NCI-H1417 treated with DMSO at 0.1 percent for 48 hours (cell line): ENCODE data around the gene SP4.

Source experiments
- DNase-seq: peaks from one replicate; lab custom pipeline; 2025; lab: John Stamatoyannopoulos, UW

The SP4 gene

DNA sequence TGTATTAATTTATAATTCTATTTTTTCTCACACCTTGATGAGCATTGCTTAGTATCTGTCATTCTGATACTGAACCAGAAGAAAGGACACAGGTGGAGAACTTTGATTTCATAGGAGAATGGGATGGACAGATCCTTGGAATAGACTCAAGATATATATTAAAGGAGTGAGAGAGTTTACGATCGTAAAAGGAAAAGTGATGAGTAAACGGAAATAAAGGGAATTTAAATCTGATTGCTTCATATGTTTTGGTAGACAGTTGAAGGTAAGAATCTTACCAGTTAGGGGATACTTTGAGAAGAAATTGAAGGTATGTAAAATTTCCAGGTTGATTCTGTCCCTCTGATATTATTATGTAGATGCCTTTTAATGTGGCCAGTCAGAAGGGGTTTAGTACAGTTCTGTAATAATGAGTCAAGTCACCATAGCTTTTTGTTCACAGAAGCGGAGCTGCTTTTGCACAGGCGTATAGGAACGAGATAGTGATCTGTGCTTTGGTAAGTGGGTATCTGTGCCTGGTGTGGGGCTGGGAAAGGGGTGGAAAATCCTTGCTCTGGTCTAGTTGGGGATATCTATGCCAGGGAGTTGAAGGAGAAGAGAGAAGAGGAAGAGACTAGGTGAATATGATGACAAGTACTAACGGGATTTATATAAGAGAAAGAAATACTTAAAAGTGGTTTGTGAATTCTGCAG lies 15.4 kb downstream of the SP4 start:
- DNase-seq = no peak

DNA sequence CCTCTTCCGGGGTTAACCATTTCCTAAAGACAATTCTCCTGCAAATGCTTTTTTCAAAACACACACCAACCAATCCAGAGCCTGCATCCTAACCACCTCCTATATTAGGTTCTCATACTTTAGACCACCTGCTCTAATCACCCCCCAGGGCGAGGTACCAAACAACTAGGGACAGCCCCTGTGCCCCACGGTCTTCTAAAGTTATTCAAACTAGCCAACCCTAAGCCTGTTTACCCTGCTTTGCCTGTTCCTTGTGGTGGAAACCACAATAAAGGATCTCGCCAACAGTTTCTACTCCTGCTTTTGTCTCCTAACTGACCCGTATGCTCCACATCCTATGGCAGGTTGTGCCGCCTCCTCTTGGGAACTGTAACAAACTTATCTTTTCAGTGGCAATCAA lies 21.1 kb downstream of the SP4 start:
- no peak for DNase-seq

DNA sequence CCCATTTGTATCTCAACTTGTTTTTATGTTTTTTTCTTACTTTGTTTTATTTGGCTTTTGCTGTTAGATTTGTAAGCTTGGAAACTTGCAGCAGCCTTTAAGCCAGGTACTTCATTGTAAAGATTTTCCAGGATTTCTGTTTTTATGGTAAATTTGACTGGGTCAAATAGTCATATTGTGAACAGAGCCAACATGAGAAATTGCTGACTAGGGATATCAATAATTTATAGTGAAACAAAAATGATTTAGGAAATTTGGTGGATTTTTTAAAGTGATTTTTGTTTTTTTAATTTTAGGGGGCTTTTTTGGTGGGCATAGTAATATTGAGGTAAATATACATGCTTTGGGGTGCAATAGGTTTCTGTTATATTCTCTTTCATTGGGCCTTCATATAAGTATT lies 22.2 kb downstream of the SP4 start:
- no peak for DNase-seq

DNA sequence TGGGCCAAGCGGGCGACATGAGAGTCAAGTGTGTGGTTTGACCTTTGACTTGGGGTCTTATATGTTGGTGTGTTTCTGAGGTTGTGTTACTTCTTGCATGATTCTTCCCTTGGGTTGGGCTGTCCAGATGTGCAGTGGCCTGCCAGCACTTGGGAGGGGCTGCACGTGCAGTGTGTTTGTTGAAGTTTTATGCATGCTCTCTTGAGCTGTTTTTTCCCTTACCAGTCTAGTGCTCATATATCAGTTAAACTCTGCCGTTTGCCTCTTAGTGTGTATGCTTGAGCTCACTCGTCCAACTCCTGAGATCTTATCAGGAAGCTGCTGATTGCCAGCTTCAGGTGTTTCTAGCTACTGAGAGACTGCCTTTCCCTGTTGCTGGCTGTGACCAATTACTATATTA lies 23.1 kb downstream of the SP4 start:
- no peak for DNase-seq

DNA sequence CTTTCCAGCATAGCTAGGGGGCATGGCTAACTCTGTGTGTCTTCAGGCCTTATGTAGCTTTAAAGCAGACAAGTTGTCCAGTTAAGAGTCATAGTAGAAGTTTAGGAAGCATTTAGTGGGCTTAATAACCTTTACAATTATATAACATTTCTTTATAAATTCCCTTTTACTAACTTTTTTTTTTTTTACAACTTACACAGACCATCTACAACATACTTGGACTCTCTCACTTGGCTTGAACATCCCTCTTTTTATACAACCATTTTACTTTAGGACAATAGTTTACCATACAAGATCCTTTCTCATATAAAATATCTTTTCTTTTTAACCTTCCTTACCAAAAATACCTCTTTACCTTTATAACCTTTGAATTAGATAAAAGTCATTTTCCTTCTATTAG lies 26.3 kb downstream of the SP4 start:
- no peak for DNase-seq

DNA sequence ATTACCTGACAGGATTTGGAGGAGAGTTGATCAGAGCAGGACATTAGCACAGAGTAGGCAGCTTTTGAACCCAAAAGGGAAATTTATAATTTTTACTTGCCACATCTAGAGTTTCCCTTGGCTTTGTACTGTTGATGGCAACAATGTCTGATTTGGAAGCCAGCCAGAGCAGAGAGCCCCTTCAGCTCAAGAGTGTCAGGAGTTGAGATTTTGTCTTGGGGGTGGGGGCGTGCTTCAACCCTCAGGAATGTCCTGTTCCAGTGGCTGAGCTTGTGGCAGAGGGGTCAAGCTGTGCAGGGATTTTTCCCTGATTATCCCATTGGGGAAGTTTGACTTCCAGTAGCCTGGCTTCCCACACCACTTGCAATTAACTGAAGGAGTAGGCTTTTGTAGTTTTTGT lies 27.0 kb downstream of the SP4 start:
- DNase-seq = no peak

DNA sequence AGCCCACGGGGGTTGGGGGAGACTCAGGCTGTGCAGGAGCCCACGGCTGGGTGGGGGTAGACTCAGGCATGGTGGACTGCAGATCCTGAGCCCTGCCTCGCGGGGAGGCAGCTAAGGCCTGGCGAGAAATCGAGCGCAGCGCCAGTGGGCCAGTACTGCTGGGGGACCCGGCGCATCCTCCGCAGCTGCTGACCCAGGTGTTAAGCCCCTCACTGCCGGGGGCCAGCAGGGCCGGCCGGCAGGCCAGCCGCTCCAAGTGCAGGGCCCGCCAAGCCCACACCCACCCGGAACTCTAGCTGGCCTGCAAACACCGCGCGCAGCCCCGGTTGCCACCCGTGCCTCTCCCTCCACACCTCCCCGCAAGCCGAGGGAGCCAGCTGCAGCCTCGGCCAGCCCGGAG lies 33.4 kb downstream of the SP4 start:
- DNase-seq = no peak

DNA sequence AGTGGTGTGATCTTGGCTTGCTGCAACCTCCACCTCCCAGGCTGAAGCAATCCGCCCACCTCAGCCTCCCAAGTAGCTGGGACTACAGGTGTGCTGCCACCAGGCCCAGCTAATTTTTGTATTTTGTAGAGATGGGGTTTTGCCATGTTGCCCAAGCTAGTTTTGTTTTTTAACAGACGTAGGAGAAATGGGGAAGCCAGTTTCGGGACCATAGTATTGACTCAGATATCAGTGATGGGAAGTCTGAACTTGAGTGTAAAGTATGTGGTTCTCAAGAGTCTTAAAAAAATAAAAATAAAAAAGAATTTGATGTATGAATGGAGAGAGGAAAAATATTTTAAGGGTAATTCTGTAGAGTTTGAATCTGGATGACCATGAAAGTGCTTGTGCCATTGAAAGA lies 34.2 kb downstream of the SP4 start:
- no peak for DNase-seq

DNA sequence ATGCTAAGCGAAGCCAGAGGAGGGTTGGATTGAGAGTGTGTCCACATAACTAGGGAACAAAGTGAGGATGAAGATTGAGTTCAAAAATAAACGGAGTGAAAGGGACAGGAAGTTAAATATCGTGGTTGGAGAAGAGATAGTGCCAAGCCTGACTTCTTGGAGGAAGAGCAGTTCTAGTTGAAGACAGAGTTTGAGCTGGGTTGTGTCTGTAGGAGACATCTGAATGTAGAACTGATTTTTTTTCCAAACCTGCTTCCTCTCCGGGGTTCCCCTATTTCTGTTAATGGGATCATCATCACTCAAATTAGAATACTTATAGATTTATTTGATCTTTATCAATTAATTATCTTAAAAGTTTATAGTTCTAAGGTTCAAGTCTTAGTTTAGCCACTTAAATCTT lies 35.6 kb downstream of the SP4 start:
- DNase-seq = no peak

DNA sequence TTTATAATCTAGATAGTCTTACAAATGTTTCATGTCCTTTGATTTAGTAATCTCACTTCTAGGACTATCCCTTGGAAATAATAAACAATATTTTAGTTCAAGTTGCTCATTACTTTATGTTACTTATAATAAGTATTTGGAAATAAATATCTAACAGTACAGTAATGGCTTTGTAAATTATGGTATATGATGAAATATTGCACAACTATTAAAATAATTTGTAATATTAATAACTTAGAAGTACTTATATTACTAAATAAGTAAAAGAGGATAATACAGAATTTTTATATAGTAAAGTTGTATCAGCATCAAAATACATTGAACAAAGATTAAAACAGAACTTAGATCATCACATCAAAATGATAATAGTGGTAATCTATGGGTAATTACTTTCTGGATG lies 41.1 kb downstream of the SP4 start:
- no peak for DNase-seq

DNA sequence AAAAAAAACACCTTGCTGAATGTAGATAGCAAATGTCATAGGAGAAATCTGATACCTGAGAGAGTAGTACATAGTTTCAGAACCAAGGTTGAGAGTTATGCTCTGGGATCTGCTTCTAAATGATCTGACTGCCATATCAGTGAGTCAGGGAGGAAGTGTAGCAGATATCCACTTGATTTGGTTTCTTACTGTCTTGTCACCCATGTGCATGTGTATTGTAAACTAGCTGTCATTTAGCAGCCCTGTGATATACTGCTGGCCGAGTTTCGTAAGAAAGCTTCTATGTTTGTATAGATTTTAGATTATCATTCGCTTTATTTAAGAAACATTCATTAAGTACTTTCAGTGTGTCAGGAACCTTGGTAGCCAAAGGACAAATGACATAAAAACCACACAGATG lies 42.0 kb downstream of the SP4 start:
- no peak for DNase-seq

DNA sequence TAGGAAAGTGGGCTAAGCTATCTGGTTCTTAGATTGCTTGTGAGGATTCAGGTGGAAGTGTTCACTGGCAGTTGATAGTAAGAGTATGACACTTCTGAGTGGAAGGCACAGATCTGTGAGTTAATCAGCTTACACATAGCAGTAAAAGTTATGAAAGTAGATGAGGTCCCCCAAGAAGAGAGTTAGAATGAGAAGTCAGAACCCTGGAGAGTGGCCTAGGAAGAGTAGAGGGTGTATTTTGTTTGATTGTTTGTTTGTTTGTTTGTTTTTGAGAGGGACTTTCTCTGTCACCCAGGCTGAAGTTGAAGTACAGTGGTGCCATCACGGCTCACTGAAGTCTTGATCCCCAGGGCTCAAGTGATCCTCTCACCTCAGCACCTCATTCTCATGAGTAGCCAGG lies 44.1 kb downstream of the SP4 start:
- DNase-seq = no peak

DNA sequence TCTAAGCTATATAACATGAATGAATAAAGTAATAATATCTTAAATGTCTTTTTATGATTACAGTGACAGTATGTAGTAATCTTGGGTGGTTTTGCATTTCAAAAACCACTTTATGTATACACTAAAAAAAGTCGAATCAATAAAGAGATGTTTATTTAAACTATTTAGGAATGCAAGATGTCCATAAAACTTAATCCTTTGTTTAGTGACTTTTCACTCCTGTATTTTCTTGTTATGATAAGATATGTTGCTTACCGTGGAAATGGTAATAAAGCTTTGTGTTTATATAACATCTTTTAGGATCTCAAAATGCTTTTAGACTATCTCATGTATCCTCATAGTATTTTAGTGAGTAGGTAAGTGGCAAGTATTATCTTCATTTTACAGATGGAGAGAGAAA lies 48.5 kb downstream of the SP4 start:
- DNase-seq = no peak

DNA sequence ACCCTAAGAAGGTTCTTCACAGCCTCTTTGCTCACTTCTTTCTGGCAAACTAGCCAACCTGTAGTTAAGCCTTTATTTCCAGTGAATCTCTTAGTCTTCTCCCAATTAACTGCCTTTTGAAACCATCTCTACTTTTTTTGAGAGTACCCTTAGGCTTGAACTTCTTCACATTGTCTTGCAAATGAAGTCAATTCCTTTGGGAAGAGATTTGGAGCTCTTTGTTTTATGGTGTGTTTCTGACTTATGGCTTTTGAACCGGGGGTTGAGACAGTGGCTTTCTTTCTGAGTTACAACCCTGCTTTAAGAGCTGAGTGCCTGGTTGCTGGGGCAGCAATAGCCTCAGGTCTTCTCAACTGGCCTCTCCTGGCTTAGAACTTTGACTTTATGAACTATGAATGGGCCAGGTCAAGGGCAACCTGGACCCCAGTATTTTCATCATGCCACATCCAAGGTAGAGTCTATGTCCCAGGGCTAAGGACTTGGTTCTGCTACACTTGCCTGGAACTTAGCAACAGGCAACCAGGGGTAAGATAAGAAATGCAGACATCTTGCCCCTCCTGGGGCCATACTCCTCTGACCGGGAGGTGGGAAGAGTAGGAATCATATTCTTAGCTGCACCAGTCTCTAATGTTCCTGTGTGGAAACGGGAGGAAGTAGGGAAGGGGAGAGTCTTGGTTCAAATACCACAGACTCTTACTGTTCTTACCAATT lies 53.0 kb downstream of the SP4 start:
- DNase-seq = no peak

DNA sequence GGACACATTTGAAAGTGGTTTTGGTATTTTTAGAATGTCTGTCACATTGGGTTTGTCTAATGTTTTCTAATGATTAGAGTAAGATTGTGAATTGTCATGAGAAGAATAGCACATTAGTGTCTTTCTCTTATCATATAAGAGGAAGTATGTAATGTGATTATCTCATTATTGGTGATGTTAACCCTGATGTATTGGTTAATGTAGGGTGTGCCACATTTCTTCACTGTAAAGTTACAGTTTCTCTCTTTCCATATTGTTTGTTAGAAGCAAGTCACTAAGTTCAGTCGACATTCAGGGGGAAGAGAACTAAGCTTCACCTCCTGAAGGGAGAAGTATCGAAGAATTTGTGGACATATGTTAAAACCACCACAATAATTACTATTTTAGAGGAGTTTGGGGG lies 58.6 kb downstream of the SP4 start:
- DNase-seq = no peak

DNA sequence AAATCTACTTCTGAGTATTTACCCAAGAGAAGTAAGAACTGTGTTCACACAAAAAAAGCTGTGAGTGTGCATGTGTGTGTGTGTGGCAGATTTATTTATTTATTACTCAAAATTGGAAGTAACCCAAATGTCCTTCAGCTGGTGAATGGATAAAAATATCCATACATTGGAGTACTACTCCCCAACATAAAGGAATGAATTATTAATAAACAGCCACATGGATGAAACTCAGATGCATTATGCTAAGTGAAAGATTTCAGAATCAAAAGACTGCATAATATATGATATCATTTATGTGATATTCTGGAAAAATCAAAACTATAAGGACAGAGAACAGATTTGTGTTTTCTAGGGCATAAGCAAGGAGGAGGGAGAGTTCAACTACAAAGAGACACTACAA lies 67.8 kb downstream of the SP4 start:
- DNase-seq = no peak

DNA sequence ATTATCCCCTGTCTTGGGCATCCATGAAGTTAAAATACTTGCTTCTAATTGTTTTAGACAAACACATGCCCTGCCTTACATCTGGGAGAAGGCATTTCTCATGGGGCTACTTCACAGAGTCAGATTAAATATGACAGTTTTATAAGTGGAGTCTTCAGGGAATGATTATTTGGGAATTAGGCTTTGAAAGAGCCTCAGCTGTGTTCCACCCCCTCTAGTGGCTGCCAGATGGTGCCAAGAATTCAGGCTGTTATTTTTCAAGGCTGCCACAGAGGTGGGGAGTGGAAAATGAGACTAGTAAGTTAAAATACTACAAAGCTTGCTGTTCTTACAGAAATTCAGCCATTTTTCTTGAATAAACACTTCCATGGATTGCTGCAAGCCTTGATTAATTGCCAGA lies 69.2 kb downstream of the SP4 start:
- no peak for DNase-seq

DNA sequence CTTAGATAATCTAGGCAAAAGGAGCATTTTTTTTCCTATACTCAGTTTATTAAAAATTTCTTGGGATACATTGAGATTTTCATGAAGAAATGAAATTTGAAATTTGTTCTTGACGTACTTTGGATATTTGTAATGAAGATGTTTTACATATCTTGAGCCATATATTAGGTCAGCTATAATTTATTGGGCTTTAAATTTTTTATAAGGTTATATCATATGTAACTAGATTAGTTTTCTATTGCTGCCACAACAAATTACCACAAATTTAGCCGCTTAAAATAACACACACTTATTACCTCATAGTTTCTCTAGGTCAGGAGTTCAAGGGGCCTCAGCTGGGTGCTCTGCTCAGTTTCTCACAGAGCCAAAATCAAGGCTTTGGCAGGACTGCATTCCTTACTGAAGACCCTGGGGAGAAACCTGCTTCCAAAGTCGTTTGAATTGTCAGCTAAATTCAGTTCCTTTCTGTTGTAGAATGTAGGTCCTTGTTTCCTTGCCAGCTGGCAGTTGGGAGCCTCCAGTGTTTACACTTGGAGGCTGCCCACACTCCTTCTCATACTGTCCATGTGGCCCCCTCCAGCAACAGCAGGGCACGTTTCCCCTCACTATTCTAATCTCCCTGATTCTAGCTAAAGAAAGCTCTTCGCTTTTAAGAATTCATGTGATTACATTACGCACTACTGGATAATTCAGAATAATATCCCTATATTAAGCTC lies 72.4 kb downstream of the SP4 start:
- DNase-seq = no peak

DNA sequence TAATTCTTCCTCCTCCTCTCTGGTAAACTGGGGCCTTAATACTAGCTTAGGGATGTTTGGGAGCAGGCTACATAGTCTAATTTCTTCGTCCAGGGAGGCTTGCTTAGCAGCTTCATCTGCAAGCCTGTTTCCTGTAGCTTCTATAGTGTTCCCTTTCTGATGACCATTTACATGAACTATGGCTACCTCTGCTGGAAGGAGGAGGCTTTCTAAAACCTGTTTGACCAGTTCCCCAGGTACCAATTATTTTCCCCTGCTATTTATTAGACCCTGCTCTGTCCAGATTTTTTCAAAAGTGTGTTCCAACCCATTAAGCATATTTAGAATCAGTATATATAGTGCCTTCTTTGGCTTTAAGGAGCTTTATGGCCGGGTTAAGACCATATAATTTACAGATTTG lies 76.1 kb downstream of the SP4 start:
- DNase-seq = peak; percentile 60

DNA sequence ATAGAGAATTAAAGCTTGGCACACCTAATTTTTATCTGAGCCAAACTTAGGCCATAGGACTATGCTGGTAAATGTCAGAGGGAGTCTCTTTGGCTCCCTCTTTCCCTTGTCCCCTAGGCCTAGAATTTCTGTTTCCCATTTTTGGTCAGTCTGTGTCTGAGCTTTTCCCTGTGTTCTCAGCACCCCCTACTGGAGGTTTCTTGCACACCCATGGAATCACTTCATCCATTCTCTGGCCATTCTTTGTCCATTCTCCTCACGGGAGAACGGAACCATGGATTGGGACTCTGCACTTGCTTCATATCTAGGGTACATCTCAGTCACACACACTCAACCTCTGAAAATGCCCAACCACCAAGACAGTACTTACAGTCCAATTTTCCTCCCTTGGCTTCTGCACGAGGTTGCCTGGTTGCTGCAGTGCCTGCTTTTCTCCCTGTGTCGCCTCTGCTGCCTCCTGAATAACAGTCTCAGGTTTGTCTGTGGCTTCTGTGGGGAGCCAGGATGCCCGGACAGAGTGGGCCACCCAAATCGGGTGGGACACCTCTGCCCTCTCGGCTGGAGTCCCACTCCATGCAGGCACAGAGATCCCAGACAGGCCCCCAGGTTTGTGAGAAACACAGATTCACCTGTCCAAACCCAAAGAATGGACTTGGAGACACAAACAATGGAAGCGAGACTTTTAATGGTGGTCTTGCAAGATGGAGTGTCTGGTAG lies 79.9 kb downstream of the SP4 start:
- no peak for DNase-seq

DNA sequence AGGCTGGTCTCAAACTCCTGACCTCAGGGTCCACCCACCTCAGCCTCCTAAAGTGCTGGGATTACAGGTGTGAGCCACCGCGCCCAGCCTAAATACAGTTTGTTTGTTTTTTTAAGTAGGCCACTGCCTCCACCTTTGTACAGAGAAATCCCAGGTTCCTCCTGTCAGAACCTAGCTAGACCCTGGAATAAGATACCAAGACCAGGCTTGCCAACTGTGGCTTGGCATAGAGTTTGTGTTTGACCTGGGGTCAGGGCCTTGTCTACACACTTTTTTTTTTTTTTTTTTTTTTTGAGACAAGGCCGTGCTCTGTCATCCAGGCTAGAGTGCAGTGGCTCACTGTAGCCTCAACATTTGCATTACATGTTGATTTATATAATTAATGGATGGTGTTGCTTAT lies 80.7 kb downstream of the SP4 start:
- DNase-seq = no peak

DNA sequence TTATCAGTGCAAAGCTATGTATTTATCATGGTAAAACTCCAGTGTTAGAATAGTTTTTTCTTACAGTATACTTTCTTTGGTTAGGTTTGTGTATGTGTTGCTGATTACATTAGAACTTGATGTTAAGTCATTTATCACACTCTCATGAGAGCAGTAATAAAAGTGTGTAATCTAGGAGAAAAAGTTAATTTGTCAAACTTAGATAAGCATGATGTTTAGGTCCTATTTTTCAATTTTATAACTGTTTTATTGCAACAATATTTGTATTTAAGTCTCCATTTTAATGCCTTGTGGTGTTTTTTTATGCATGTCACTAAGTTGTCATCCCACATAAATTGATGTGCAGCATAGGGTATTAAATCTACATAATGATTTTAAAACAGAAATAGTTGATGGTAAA lies 86.2 kb downstream of the SP4 start:
- DNase-seq = no peak

DNA sequence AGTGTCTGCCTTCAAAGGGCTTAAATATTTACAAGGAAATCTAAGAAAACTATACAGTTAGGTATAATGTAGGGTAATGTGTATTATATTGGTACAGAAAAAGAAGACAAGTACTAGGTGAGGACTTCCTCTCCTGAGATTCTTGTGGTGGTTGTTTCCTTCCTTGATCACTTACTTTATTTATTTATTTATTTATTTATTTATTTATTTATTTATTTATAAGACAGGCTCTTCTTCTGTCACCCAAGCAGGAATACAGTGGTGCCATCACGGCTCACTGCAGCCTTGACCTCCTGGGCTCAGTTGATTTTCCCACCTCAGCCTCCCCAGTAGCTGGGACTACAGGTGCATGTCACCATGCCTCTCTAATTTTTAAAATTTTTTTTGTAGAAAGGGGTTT lies 96.8 kb downstream of the SP4 start:
- DNase-seq = no peak
